C4-2B (cell line): ENCODE data around the gene CEP192.

ENCODE experiments used
- CTCF ChIP-seq: fragments of 450-650 bp; conservative IDR thresholded peaks from 2 replicates; pipeline ENCODE4 v1.5.1; 2017; ENCODE audit warnings: mild to moderate bottlenecking
- ZFX ChIP-seq: fragments of 450-650 bp; IDR thresholded peaks from 2 replicates; pipeline ENCODE4 v1.6.1; 2017

GRCh38 chr18:13035249-13035914 is 44.2 kb downstream of the CEP192 start:
- TF ChIP-seq CTCF (no peak), ZFX (no peak)
